HEK293 (cell line): ENCODE measurements around the gene KCNT1.

ENCODE experiments used
- ELK4 ChIP-seq: IDR thresholded peaks from 2 replicates; pipeline ENCODE4 v1.6.1; 2011; ENCODE audit warnings: mild to moderate bottlenecking, low read depth, low read length, borderline replicate concordance
- HOXA7 ChIP-seq: sonication (generic); formaldehyde crosslinking; IDR thresholded peaks from 2 replicates; pipeline ENCODE4 v1.8.1; 2022; ENCODE audit warnings: missing genetic modification reagents, borderline replicate concordance
- PRDM1 ChIP-seq: fragments of 450-650 bp; formaldehyde crosslinking; IDR thresholded peaks from 2 replicates; pipeline ENCODE4; 2016; ENCODE audit warnings: missing biosample characterization, missing genetic modification characterization
- REST ChIP-seq: fragments of 450-650 bp; formaldehyde crosslinking; IDR thresholded peaks from 2 replicates; pipeline ENCODE4 v1.5.1; 2016; ENCODE audit warnings: missing biosample characterization, missing genetic modification characterization
- ZNF274 ChIP-seq, 2 experiments: fragments of 200-500 bp in 1 of 2; fragments of 450-650 bp in 1 of 2; sonication (Bioruptor generic) in 1 of 2; formaldehyde crosslinking in 1 of 2; IDR thresholded peaks; 2 replicates each; pipeline versions ENCODE4 v1.5.1 to v1.6.1; 2014 to 2016; ENCODE audit warnings: borderline replicate concordance in 1 of 2, inconsistent platforms in 1 of 2, low read length in 1 of 2, missing biosample characterization in 1 of 2, missing genetic modification characterization in 1 of 2
- ZNF311 ChIP-seq: fragments of 450-650 bp; formaldehyde crosslinking; IDR thresholded peaks from 2 replicates; pipeline ENCODE4 v1.5.1; 2017; ENCODE audit warnings: missing biosample characterization, missing genetic modification characterization, borderline replicate concordance
- ZNF335 ChIP-seq: fragments of 450-650 bp; formaldehyde crosslinking; conservative IDR thresholded peaks from 2 replicates; pipeline ENCODE4 v1.5.1; 2016; ENCODE audit warnings: missing biosample characterization, missing genetic modification characterization
- ZNF670 ChIP-seq: fragments of 450-650 bp; formaldehyde crosslinking; IDR thresholded peaks from 2 replicates; pipeline ENCODE4 v1.5.1; 2016; ENCODE audit warnings: missing biosample characterization, missing genetic modification characterization, low read depth
- TF ChIP-seq, protein P1 (sequence below): fragments of 450-650 bp; formaldehyde crosslinking; optimal IDR thresholded peaks from 2 replicates; pipeline ENCODE3; 2016; ENCODE audit warnings: missing biosample characterization, mild to moderate bottlenecking, missing genetic modification characterization
- TF ChIP-seq, protein P2 (sequence below): fragments of 450-650 bp; formaldehyde crosslinking; IDR thresholded peaks from 2 replicates; pipeline ENCODE4 v1.5.1; 2016; ENCODE audit warnings: missing biosample characterization, missing genetic modification characterization

DNA sequence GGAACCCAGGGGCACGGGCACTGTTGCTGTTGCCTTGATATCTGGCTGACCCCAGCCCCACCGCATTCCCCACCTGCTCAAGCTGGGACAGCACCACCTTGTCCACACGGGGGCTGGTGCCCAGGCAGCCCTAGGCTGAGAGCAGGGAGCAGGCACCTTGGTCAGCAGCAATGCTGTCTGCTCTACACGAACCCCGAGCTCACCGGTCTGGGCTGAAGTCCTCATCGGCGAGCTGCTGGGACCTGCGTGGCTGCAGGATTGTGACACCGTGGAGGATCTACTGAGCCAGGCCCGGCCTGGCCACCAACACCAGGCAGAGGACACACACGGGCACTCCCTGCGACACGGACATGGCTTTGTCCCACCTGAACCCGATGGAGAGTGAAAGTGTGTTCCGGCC lies 78.1 kb downstream of the KCNT1 start:
- TF ChIP-seq ZNF335 (tag by site-specific recombination) = no peak
- no peak for TF ChIP-seq ELK4
- TF ChIP-seq, protein P1, sequence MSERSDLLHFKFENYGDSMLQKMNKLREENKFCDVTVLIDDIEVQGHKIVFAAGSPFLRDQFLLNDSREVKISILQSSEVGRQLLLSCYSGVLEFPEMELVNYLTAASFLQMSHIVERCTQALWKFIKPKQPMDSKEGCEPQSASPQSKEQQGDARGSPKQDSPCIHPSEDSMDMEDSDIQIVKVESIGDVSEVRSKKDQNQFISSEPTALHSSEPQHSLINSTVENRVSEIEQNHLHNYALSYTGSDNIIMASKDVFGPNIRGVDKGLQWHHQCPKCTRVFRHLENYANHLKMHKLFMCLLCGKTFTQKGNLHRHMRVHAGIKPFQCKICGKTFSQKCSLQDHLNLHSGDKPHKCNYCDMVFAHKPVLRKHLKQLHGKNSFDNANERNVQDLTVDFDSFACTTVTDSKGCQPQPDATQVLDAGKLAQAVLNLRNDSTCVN (tag by site-specific recombination) = no peak
- TF ChIP-seq, protein P2, sequence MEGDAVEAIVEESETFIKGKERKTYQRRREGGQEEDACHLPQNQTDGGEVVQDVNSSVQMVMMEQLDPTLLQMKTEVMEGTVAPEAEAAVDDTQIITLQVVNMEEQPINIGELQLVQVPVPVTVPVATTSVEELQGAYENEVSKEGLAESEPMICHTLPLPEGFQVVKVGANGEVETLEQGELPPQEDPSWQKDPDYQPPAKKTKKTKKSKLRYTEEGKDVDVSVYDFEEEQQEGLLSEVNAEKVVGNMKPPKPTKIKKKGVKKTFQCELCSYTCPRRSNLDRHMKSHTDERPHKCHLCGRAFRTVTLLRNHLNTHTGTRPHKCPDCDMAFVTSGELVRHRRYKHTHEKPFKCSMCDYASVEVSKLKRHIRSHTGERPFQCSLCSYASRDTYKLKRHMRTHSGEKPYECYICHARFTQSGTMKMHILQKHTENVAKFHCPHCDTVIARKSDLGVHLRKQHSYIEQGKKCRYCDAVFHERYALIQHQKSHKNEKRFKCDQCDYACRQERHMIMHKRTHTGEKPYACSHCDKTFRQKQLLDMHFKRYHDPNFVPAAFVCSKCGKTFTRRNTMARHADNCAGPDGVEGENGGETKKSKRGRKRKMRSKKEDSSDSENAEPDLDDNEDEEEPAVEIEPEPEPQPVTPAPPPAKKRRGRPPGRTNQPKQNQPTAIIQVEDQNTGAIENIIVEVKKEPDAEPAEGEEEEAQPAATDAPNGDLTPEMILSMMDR = no peak
- TF ChIP-seq ZNF670 (tag by site-specific recombination) = no peak
- no peak for TF ChIP-seq HOXA7 (CRISPR knock-in tag)
- no peak for TF ChIP-seq REST
- TF ChIP-seq PRDM1 (tag by site-specific recombination) = no peak
- no peak for TF ChIP-seq ZNF274 (IDR thresholded peaks at IDR 0.05; ENCODE audit: low read length)
- TF ChIP-seq ZNF274 (tag by site-specific recombination; IDR thresholded peaks at IDR 0.05; ENCODE audit: borderline replicate concordance) = no peak
- no peak for TF ChIP-seq ZNF311 (tag by site-specific recombination)
